Chondrocyte (in vitro differentiated cells): ENCODE results near the gene TEX54. TPM values are rescaled to one million over a fixed set of nuclear protein-coding genes. Genes with fewer than 3 reads are reported as not detected.
"Not testable (repeated sequence)": the region's sequence is repeated elsewhere in the genome, so short reads cannot be mapped to it uniquely, and the experiment has no call there.

ENCODE experiments used
- DNase-seq: peaks from one replicate; pipeline ENCODE4 v3.0.0; 2021; ENCODE audit warnings: mixed read lengths, low spot score
- H3K27ac Mint-ChIP-seq: one replicate; pipeline ENCODE4 v1.8.0; 2021; ENCODE audit warnings: mild to moderate bottlenecking, moderate library complexity, mixed read lengths; ENCODE audit not compliant: unreplicated experiment
- H3K27me3 Mint-ChIP-seq: 2 replicates; pipeline ENCODE4 v1.8.0; 2021; ENCODE audit warnings: low read depth, mixed read lengths
- H3K36me3 Mint-ChIP-seq: 2 replicates; pipeline ENCODE4 v1.8.0; 2021; ENCODE audit warnings: low read depth, mixed read lengths
- H3K4me1 Mint-ChIP-seq: 2 replicates; pipeline ENCODE4 v1.8.0; 2021; ENCODE audit warnings: low read depth, mild to moderate bottlenecking, mixed read lengths
- H3K4me3 Mint-ChIP-seq: one replicate; pipeline ENCODE4 v1.8.0; 2021; ENCODE audit warnings: mild to moderate bottlenecking, moderate library complexity, mixed read lengths; ENCODE audit not compliant: unreplicated experiment
- H3K9me3 Mint-ChIP-seq: 2 replicates; pipeline ENCODE4 v1.8.0; 2021; ENCODE audit warnings: low read depth, mixed read lengths
- total RNA-seq: library from RNA; stranded (reverse); gene quantifications from 3 replicates; pipeline ENCODE4 v1.2.1, GENCODE V29; 2021
- TF ChIP-seq, protein P1 (sequence below): fragments of 200-600 bp; sonication (generic); IDR thresholded peaks from 2 replicates; pipeline ENCODE4 v1.5.0; 2021; ENCODE audit warnings: antibody characterized with exemption, mild to moderate bottlenecking, moderate library complexity

TEX54 gene
- total RNA-seq, 1 donor from 2014 or later: 0.65 TPM

DNA sequence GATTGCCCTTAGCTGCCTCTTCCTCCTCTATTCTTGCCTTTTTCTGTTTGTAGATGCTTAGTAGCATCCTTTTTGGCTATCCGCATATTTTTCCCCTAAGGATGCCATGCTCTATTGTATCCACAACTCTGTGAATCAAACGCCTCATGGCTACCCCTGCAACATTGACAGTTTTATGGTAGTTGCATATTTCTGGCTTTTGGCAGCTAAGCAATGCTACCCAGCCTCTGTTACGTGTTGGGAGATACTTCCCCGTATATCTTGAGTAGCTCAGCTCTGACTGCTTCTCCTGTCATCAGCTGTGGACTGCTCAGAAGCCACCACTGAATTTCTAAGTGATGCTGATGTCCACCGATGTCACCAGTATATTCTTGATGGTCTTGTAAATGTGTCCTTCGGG lies 33.0 kb upstream of the TEX54 start:
- DNase-seq: no peak
- Mint-ChIP-seq H3K9me3 (no peaks in the 10 kb centered on the region), H3K4me1 (peaks cover 12% of the 10 kb centered on the region), H3K27me3 (no peaks in the 10 kb centered on the region), H3K4me3 (no peak overlapping the region), H3K27ac (no peak overlapping the region), H3K36me3 (no peaks in the 10 kb centered on the region)
- TF ChIP-seq, protein P1, sequence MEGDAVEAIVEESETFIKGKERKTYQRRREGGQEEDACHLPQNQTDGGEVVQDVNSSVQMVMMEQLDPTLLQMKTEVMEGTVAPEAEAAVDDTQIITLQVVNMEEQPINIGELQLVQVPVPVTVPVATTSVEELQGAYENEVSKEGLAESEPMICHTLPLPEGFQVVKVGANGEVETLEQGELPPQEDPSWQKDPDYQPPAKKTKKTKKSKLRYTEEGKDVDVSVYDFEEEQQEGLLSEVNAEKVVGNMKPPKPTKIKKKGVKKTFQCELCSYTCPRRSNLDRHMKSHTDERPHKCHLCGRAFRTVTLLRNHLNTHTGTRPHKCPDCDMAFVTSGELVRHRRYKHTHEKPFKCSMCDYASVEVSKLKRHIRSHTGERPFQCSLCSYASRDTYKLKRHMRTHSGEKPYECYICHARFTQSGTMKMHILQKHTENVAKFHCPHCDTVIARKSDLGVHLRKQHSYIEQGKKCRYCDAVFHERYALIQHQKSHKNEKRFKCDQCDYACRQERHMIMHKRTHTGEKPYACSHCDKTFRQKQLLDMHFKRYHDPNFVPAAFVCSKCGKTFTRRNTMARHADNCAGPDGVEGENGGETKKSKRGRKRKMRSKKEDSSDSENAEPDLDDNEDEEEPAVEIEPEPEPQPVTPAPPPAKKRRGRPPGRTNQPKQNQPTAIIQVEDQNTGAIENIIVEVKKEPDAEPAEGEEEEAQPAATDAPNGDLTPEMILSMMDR: no peak

DNA sequence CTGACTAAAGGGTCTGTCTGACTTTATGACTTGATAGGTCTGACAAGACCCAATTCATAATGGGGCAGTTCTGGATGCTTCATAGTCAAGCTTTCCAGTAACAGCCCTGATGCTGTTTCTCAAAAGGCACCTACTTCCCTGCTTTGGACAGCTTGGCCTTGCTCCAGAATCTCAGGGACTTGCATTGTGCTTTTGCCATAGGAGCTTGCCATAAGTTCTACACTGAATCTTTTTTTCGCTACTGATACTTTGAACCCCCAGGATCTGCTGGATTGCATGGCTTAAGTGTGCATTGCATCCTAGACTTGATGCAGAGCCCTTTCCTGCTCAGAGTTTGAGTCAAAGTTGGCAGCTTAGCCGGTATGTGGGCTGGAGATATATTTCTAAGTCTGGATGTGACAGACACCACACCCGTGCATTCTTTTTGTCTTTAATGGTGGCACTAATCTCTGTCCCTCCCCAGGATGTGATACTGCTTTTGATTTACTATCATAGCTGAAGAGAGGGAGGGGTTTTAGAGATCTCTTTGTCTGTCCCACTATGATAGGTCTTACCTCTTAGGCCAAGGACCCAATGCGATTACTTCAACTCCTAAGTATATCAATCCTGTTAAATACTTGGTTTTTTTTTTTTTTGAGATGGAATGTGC lies 31.2 kb upstream of the TEX54 start:
- H3K4me3 Mint-ChIP-seq: no peak overlapping the region
- DNase-seq: no peak
- H3K36me3 Mint-ChIP-seq: no peaks in the 10 kb centered on the region
- peaks cover 12% of the 10 kb centered on the region for H3K4me1 Mint-ChIP-seq
- no peaks in the 10 kb centered on the region for H3K9me3 Mint-ChIP-seq
- H3K27me3 Mint-ChIP-seq: no peaks in the 10 kb centered on the region
- H3K27ac Mint-ChIP-seq: no peak overlapping the region
- TF ChIP-seq, protein P1: no peak

DNA sequence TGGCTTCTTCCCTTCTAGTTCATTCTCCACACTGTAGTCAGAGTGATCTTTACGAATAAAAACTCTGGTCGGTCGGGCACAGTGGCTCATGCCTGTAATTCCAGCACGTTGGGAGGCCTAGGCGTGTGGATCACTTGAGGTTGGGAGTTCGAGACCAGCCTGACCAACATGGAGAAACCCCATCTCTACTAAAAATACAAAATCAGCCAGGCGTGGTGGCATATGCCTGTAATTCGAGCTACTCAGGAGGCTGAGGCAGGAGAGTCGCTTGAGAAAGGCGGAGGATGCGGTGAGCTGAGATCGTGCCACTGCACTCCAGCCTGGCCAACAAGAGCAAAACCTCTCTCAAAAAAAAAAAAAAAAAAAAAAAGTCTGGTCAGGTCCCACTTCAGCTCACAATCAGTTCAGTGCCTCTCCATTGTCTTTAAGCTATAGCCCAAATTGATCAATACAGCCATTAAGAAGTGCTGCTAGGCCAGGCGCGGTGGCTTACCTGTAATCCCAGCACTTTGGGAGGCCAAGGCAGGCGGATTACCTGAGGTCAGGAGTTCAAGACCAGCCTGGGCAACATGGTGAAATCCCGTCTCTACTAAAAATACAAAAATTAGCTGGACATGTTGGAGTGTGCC lies 29.0 kb upstream of the TEX54 start:
- not testable (repeated sequence) for DNase-seq, H3K36me3 Mint-ChIP-seq, H3K27me3 Mint-ChIP-seq, H3K27ac Mint-ChIP-seq, H3K4me3 Mint-ChIP-seq, H3K9me3 Mint-ChIP-seq
- H3K4me1 Mint-ChIP-seq: peaks cover 27% of the 10 kb centered on the region

DNA sequence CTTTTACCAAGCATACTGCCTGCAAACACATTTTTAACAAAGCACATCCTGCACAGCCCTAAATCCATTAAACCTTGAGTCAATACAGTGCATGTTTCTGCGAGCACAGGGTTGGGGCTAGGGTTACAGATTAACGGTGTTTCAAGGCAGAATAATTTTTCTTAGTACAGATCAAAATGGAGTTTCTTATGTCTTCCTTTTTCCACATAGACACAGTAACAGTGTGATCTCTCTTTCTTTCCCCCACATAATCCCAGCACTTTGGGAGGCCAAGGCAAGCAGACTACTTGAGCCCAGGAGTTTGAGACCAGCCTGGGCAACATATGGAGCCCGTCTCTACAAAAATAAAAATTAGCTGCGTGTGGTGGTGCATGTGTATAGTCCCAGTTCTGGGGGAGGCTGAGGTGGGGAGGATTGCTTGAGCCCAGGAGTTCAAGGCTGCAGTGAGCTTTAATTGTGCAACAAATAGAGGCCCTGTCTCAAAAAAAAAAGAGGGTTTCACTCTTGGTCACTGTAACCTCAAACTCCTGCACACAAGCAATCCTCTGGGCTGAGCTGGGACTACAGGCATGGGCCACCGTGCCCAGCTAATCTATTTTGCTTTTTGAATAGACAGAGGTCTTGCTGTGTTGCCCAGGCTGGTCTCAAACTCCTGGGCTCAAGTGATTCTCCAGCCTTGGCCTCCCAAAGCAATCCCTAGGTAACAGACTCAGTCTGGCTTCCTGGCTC lies 28.4 kb upstream of the TEX54 start:
- Mint-ChIP-seq H3K4me1 (peaks cover 32% of the 10 kb centered on the region), H3K27ac (no peak overlapping the region), H3K4me3 (no peak overlapping the region), H3K27me3 (no peaks in the 10 kb centered on the region), H3K36me3 (no peaks in the 10 kb centered on the region), H3K9me3 (no peaks in the 10 kb centered on the region)
- TF ChIP-seq, protein P1: no peak
- DNase-seq: no peak

DNA sequence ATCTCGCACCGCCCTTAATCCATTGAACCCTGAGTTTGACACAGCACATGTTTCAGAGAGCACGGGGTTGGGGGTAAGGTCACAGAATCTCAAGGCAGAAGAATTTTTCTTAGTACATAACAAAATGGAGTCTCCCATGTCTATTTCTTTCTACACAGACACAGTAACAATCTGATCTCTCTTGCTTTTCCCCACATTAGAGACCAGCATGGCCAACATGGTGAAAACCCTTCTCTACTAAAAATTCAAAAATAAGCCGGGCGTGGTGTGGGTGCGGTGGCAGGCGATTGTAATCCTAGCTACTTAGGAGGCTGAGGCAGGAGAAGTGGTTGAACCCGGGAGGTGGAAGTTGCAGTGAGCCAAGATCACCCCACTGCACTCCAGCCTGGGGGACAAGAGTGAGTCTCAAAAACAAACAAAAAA lies 26.7 kb upstream of the TEX54 start:
- DNase-seq, H3K27me3 Mint-ChIP-seq, H3K9me3 Mint-ChIP-seq, H3K4me3 Mint-ChIP-seq, H3K36me3 Mint-ChIP-seq, H3K27ac Mint-ChIP-seq: not testable (repeated sequence)
- peaks cover 42% of the 10 kb centered on the region for H3K4me1 Mint-ChIP-seq

DNA sequence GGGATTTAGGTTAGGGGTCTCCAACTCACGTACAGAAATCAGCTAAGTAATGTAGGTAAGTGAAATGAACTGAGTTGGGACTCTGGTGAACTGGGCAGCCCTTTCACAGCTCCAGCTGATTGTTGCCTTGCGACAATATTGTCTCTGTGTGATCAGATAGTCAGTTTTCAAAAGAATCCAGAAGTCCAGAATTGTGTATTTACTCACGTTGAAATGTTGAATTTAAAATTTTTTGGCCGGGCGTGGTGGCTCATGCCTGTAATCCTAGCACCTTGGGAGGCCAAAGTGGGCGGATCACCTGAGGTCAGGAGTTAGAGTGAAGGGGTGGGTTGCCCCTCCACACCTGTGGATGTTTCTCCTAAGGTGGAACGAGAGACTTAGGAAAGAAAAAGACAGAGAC lies 25.6 kb upstream of the TEX54 start:
- Mint-ChIP-seq H3K36me3 (peaks cover 19% of the 10 kb centered on the region), H3K27me3 (no peaks in the 10 kb centered on the region), H3K4me3 (no peak overlapping the region), H3K9me3 (no peaks in the 10 kb centered on the region), H3K4me1 (peaks cover 46% of the 10 kb centered on the region), H3K27ac (no peak overlapping the region)
- TF ChIP-seq, protein P1: no peak
- DNase-seq: no peak
